ENCODE data around the gene PTBP1. TPM values are rescaled to one million over a fixed set of nuclear protein-coding genes. Genes with fewer than 3 reads are reported as not detected.

The PTBP1 gene
- total RNA-seq, 4 donors from 2014 or later = 139 to 167 (median 156) TPM

- Histone ChIP-seq H3K36me3 (peaks cover 68 to 100% (median 86%) of the 10 kb centered on the region in 3 donors), H3K4me1 (peaks cover under 1 to 38% (median under 1%) of the 10 kb centered on the region in 3 donors), H3K27ac (no peak overlapping the region), H3K4me3 (no peak overlapping the region), H3K9me3 (no peaks in the 10 kb centered on the region), H3K27me3 (no peaks in the 10 kb centered on the region)
- WGBS, 2 donors = 79 to 90% methylated on average over 2 to 4 of the region's 26 CpGs
- TF ChIP-seq POLR2A (IDR thresholded peaks at IDR 0.05) (no peak), CTCF (IDR thresholded peaks at IDR 0.05) (no peak)
- no peak for DNase-seq
- intact Hi-C loops (cut with DNase I) = no loop called here
These were observed 11.1 kb downstream of the PTBP1 start for GRCh38 chr19:808423-808775.

GRCh38 chr19:810077-810855, 13.0 kb downstream of the PTBP1 start:
- H3K27ac ChIP-seq = no peak overlapping the region
- H3K9me3 ChIP-seq = no peaks in the 10 kb centered on the region
- no peaks in the 10 kb centered on the region for H3K27me3 ChIP-seq
- no peak for TF ChIP-seq CTCF (IDR thresholded peaks at IDR 0.05)
- TF ChIP-seq POLR2A (IDR thresholded peaks at IDR 0.05) = no peak
- WGBS, 2 donors = 79 to 81% methylated on average over 16 to 29 of the region's 30 CpGs
- no peak for DNase-seq
- H3K4me1 ChIP-seq = peaks cover 0 to 20% (median 0%) of the 10 kb centered on the region in 3 donors
- no peak overlapping the region for H3K4me3 ChIP-seq
- intact Hi-C loops (cut with DNase I) = no loop called here
- H3K36me3 ChIP-seq = peaks cover 52 to 88% (median 70%) of the 10 kb centered on the region in 3 donors

GRCh38 chr19:810883-811489, 13.7 kb downstream of the PTBP1 start:
- no peak for TF ChIP-seq POLR2A (IDR thresholded peaks at IDR 0.05)
- TF ChIP-seq CTCF (IDR thresholded peaks at IDR 0.05) = no peak
- Histone ChIP-seq H3K9me3 (no peaks in the 10 kb centered on the region), H3K4me3 (no peak overlapping the region), H3K4me1 (peaks cover 0 to 13% (median 0%) of the 10 kb centered on the region in 3 donors), H3K27ac (no peak overlapping the region), H3K27me3 (no peaks in the 10 kb centered on the region), H3K36me3 (peaks cover 45 to 81% (median 63%) of the 10 kb centered on the region in 3 donors)
- WGBS, 2 donors = 69 to 80% methylated on average over 13 to 17 of the region's 25 CpGs
- intact Hi-C loops (cut with DNase I) = no loop called here
- no peak for DNase-seq

- intact Hi-C loops (cut with DNase I) = no loop called here
- Histone ChIP-seq H3K4me1 (peaks cover 0 to 7% (median 0%) of the 10 kb centered on the region in 3 donors), H3K9me3 (no peaks in the 10 kb centered on the region), H3K27me3 (no peaks in the 10 kb centered on the region), H3K36me3 (peaks cover 39 to 75% (median 57%) of the 10 kb centered on the region in 3 donors), H3K4me3 (no peak overlapping the region), H3K27ac (no peak overlapping the region)
- TF ChIP-seq POLR2A (IDR thresholded peaks at IDR 0.05) (no peak), CTCF (IDR thresholded peaks at IDR 0.05) (no peak)
- no peak for DNase-seq
- 84 to 85% methylated on average over 15 to 20 of the region's 20 CpGs for WGBS, 2 donors
These were observed 14.3 kb downstream of the PTBP1 start for GRCh38 chr19:811506-812048.

All from esophagus squamous epithelium (tissue), 5 donors.